CD4-positive, alpha-beta T cell treated with Interleukin-17A for 1 hour (primary cell): ENCODE results near the gene DNAJC8.

Experiments
- DNase-seq: peaks from one replicate; pipeline ENCODE4 v3.0.0-alpha.2; 2020

Gene DNAJC8

GRCh38 chr1:28170001-28170596 lies 62.7 kb downstream of the DNAJC8 start:
- no peak for DNase-seq

- no peak for DNase-seq
Measured at GRCh38 chr1:28163496-28164161, 69.2 kb downstream of the DNAJC8 start.

GRCh38 chr1:28162151-28162550 lies 70.7 kb downstream of the DNAJC8 start:
- no peak for DNase-seq

- DNase-seq: no peak
Measured at GRCh38 chr1:28161751-28162150, 71.1 kb downstream of the DNAJC8 start.

- no peak for DNase-seq
Measured at GRCh38 chr1:28160782-28161266, 72.0 kb downstream of the DNAJC8 start.

DNA sequence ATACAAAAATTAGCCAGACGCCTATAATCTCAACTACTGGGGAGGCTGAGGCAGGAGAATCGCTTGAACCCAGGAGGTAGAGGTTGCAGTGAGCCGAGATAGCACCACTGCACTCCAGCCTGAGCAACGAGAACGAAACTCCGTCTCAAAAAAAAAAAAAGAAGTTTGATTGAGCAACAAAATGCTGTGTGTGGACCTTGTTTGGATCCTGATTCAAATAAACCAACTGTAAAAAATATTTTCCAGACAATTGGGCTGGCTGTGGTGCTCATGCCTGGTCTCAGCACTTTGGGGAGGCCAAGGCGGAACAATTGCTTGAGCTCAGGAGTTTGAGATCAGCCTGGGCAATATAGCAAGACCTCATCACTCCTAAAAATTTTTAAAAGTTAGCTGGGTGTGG lies 73.1 kb downstream of the DNAJC8 start:
- DNase-seq: no peak

GRCh38 chr1:28159243-28159642 lies 73.6 kb downstream of the DNAJC8 start:
- DNase-seq: no peak

- no peak for DNase-seq
Measured at GRCh38 chr1:28157894-28158293, 74.9 kb downstream of the DNAJC8 start.

DNA sequence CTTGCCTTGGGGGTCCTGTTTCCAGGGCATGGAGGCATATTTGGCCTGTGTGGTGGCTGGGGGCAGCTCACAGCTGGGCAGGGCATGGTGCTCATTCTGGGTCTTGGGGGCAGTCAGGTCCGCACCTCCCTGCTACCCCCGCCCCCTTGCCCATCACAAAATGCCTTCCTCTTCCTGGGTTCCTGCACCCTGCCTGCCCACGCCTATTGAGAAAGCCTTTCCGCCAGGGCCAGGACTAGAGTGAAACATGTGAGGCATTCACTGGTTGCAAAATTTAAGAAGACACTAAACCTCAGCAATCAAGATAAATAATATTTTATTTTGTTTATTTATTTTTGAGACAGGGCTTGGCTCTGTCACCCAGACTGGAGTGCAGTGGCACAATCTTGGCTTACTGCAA lies 76.0 kb downstream of the DNAJC8 start:
- DNase-seq: no peak

DNA sequence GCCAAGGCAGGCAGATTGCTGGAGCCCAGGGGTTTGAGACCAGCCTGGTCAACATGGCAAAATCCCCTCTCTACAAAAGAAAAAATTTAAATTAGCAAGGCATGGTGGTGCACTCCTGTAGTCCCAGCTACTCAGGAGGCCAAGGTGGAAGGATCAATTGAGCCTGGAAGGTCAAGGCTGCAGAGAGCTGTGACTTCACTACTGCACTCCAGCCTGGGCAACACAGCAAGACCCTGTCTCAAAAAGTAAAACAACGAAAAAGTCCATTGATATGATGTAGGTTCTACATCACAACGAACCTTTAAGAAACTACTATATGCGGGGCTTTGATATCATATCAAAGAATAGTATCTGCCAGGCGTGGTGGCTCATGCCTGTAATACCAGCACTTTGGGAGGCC lies 77.2 kb downstream of the DNAJC8 start:
- no peak for DNase-seq

GRCh38 chr1:28154078-28154594 lies 78.7 kb downstream of the DNAJC8 start:
- DNase-seq: no peak
